A549 (cell line): ENCODE data around the gene SLC17A2. TPM values are rescaled to one million over a fixed set of nuclear protein-coding genes. Genes with fewer than 3 reads are reported as not detected.
A peak's percentile ranks its signal among the peaks of the same experiment; 100 is the strongest.

Experiments
- ATAC-seq, 2 experiments: fragments of 200-7000 bp in 1 of 2; fragments of >200 bp in 1 of 2; cut with Nextera tagmentation in 1 of 2; cut with Tn5 transposase in 1 of 2; 3 replicates each; pipeline versions ENCODE4 v1.8.0 to v1.9.1; 2018 to 2020; ENCODE audit warnings: mild to moderate bottlenecking in 1 of 2, moderate library complexity in 1 of 2
- CTCF ChIA-PET: fragments of 300-600 bp; sonication (Branson Sonifier 250); formaldehyde crosslinking; extraction: SDS; loops from one replicate; lab custom pipeline; 2021; ENCODE audit warnings: antibody characterized with exemption, inconsistent platforms; lab: Yijun Ruan, JAX
- POLR2A ChIA-PET: fragments of 350-600 bp; formaldehyde crosslinking; extraction: SDS; loops from one replicate; lab custom pipeline; 2021; ENCODE audit warnings: antibody characterized with exemption, inconsistent platforms; lab: Yijun Ruan, JAX
- DNase-seq, 2 experiments: peaks; one replicate each; pipeline versions ENCODE4 v3.0.0 to v3.0.0-alpha.2; 2011 to 2016; ENCODE audit warnings: low read depth in 1 of 2, low spot score in 1 of 2
- FAIRE-seq: peaks from 2 replicates; lab custom pipeline; 2011; peaks lifted over from hg19 to GRCh38; lab: Jason Lieb, UNC
- H3K27ac ChIP-seq, 2 experiments: fragments of >200 bp; sonication (Bioruptor Twin); formaldehyde crosslinking; 3 replicates each; pipeline ENCODE4 v1.5.1; 2016 to 2017
- H3K4me1 ChIP-seq: fragments of >200 bp; sonication (Bioruptor Twin); formaldehyde crosslinking; 3 replicates; pipeline ENCODE4 v1.6.1; 2016
- H3K4me2 ChIP-seq: fragments of >200 bp; sonication (Bioruptor Twin); formaldehyde crosslinking; 3 replicates; pipeline ENCODE4 v1.6.1; 2016
- H3K4me3 ChIP-seq: fragments of >200 bp; sonication (Bioruptor Twin); formaldehyde crosslinking; 3 replicates; pipeline ENCODE4 v1.5.1; 2016
- H3K9me3 ChIP-seq: fragments of >200 bp; sonication (Bioruptor Twin); formaldehyde crosslinking; 3 replicates; pipeline ENCODE4 v1.6.1; 2016
- BHLHE40 ChIP-seq: IDR thresholded peaks from 2 replicates; pipeline ENCODE4 v1.6.1; 2012; ENCODE audit warnings: low read depth, low read length, inconsistent platforms
- CEBPB ChIP-seq, 2 experiments: fragments of >200 bp in 1 of 2; sonication (Bioruptor Twin) in 1 of 2; formaldehyde crosslinking in 1 of 2; IDR thresholded peaks; 2 replicates each; pipeline ENCODE4 v1.6.1; 2012 to 2016
- CHD2 ChIP-seq: fragments of 150-350 bp; IDR thresholded peaks from 2 replicates; pipeline ENCODE4 v1.6.1; 2014; ENCODE audit warnings: low read length; ENCODE audit not compliant: partially characterized antibody
- CHD4 ChIP-seq: fragments of 200-600 bp; sonication (generic); IDR thresholded peaks from 2 replicates; pipeline ENCODE4 v1.6.1; 2016; ENCODE audit warnings: antibody characterized with exemption, mild to moderate bottlenecking, borderline replicate concordance
- EHMT2 ChIP-seq: fragments of 200-600 bp; sonication (generic); IDR thresholded peaks from 2 replicates; pipeline ENCODE4 v1.6.1; 2016; ENCODE audit warnings: antibody characterized with exemption, low read depth, mild to moderate bottlenecking, moderate library complexity
- EP300 ChIP-seq, 2 experiments: fragments of >200 bp; sonication (Bioruptor Twin); formaldehyde crosslinking; IDR thresholded peaks; 2 replicates in 1 of 2; 3 replicates in 1 of 2; pipeline ENCODE4 v1.6.1; 2016 to 2017
- FOSL2 ChIP-seq, 2 experiments: fragments of 450-650 bp in 1 of 2; fragments of >200 bp in 1 of 2; sonication (Bioruptor Twin) in 1 of 2; formaldehyde crosslinking; IDR thresholded peaks; 2 replicates each; pipeline versions ENCODE4 v1.5.0 to v1.6.1; 2016 to 2020; ENCODE audit warnings: mild to moderate bottlenecking in 1 of 2, moderate library complexity in 1 of 2
- GATA3 ChIP-seq: IDR thresholded peaks from 2 replicates; pipeline ENCODE4 v1.6.1; 2012; ENCODE audit warnings: borderline replicate concordance
- HEYL ChIP-seq: fragments of 250-450 bp; sonication (Bioruptor Pico); IDR thresholded peaks from 2 replicates; pipeline ENCODE4 v1.8.0; 2021; ENCODE audit warnings: mild to moderate bottlenecking, moderate library complexity
- JUNB ChIP-seq: fragments of >200 bp; sonication (Bioruptor Twin); formaldehyde crosslinking; IDR thresholded peaks from 2 replicates; pipeline ENCODE4 v1.6.1; 2016
- MAFK ChIP-seq: fragments of 450-650 bp; IDR thresholded peaks from 2 replicates; pipeline ENCODE4 v1.6.1; 2014; ENCODE audit not compliant: partially characterized antibody
- NPAS2 ChIP-seq: fragments of 250-450 bp; sonication (Bioruptor Pico); IDR thresholded peaks from 2 replicates; pipeline ENCODE4 v1.8.0; 2022; ENCODE audit warnings: mild to moderate bottlenecking, moderate library complexity, borderline replicate concordance
- NR3C1 ChIP-seq: fragments of >200 bp; sonication (Bioruptor Twin); formaldehyde crosslinking; IDR thresholded peaks from 3 replicates; pipeline ENCODE4 v1.6.1; 2017
- POLR2A ChIP-seq: IDR thresholded peaks from 2 replicates; pipeline ENCODE4 v1.6.1; 2012; ENCODE audit warnings: mild to moderate bottlenecking, low read length
- POLR2AphosphoS2 ChIP-seq: conservative IDR thresholded peaks from 2 replicates; pipeline ENCODE4 v1.6.1; 2012; ENCODE audit warnings: low read length, improper control_type of control experiment, inconsistent platforms
- SMC3 ChIP-seq: fragments of >200 bp; sonication (Bioruptor Twin); formaldehyde crosslinking; IDR thresholded peaks from 3 replicates; pipeline ENCODE4 v1.6.1; 2018; ENCODE audit warnings: inconsistent platforms
- TFCP2L1 ChIP-seq: fragments of 250-450 bp; sonication (Bioruptor Pico); IDR thresholded peaks from 2 replicates; pipeline ENCODE4 v1.5.0; 2021; ENCODE audit warnings: mild to moderate bottlenecking
- TP53 ChIP-seq: fragments of 250-450 bp; sonication (Bioruptor Pico); IDR thresholded peaks from 2 replicates; pipeline ENCODE4 v1.5.0; 2021; ENCODE audit warnings: mild to moderate bottlenecking, moderate library complexity
- ZC3H11A ChIP-seq: fragments of 450-650 bp; IDR thresholded peaks from 2 replicates; pipeline ENCODE4 v1.6.1; 2014; ENCODE audit warnings: antibody characterized with exemption, mild to moderate bottlenecking
- ZFP36 ChIP-seq: fragments of 450-650 bp; IDR thresholded peaks from 2 replicates; pipeline ENCODE4 v1.6.1; 2014; ENCODE audit warnings: borderline replicate concordance; ENCODE audit not compliant: partially characterized antibody
- WGBS: methylation state at CpG from one replicate; pipeline ENCODE4 v1.1.6; 2017; ENCODE audit errors: missing lambda C conversion rate; 5-methylcytosine and 5-hydroxymethylcytosine counted together
- polyA plus RNA-seq, 4 experiments: library from polyadenylated mRNA; depleted of rRNA in 3 of 4; stranded (reverse); fragments of >200 nt; fragmentation: RNase III in 1 of 4; extraction: RNeasy Plus Mini Kit Qiagen cat#74134 plus additional on column Dnase treatment in 1 of 4; gene quantifications; 2 replicates in 3 of 4; 3 replicates in 1 of 4; pipeline ENCODE4 v1.2.3, GENCODE V29; 2011 to 2017
- TF ChIP-seq, protein P1 (sequence below): fragments of 450-650 bp; IDR thresholded peaks from 2 replicates; pipeline ENCODE4 v1.6.1; 2014; ENCODE audit warnings: antibody characterized with exemption
- TF ChIP-seq, protein P2 (sequence below): IDR thresholded peaks from 2 replicates; pipeline ENCODE4 v1.6.1; 2012; ENCODE audit warnings: low read depth, borderline replicate concordance
- TF ChIP-seq, protein P3 (sequence below): IDR thresholded peaks from 2 replicates; pipeline ENCODE4 v1.6.1; 2012
- TF ChIP-seq, protein P4 (sequence below): fragments of 200-600 bp; sonication (generic); IDR thresholded peaks from 2 replicates; pipeline ENCODE4 v1.6.1; 2016; ENCODE audit warnings: antibody characterized with exemption, mild to moderate bottlenecking, moderate library complexity

SLC17A2 gene
- polyA plus RNA-seq, 2 of the 4 experiments (the other 2 are of a cell fraction): not detected

DNA sequence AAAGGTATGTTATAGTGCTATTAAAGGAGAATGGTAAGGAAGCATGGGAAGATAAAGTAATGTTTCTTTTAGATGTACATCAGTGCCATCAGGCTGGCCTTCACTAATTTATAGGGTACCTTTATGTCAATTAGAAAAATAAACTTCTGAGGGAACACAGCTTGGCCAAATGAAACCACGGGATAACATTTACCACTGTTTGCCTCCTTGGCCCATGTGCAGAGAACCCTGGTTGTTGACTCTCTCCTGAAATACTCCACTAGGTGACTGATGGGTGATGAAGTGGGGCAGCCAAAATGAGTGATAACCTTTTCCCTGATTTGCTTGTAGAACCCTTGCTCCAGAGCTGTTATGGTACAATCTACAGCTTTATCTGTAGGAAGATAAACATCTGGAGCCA is 41.6 kb upstream of the SLC17A2 start:
- FAIRE-seq: no peak
- TF ChIP-seq ZFP36: no peak
- no peak for TF ChIP-seq NR3C1
- no peak for TF ChIP-seq TP53
- no peak for TF ChIP-seq JUNB
- no peak for TF ChIP-seq POLR2AphosphoS2
- TF ChIP-seq, protein P1, sequence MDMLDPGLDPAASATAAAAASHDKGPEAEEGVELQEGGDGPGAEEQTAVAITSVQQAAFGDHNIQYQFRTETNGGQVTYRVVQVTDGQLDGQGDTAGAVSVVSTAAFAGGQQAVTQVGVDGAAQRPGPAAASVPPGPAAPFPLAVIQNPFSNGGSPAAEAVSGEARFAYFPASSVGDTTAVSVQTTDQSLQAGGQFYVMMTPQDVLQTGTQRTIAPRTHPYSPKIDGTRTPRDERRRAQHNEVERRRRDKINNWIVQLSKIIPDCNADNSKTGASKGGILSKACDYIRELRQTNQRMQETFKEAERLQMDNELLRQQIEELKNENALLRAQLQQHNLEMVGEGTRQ: no peak
- TF ChIP-seq, protein P2, sequence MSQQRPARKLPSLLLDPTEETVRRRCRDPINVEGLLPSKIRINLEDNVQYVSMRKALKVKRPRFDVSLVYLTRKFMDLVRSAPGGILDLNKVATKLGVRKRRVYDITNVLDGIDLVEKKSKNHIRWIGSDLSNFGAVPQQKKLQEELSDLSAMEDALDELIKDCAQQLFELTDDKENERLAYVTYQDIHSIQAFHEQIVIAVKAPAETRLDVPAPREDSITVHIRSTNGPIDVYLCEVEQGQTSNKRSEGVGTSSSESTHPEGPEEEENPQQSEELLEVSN: no peak
- no peak for TF ChIP-seq TFCP2L1 (CRISPR knock-in tag)
- no peak for TF ChIP-seq MAFK
- TF ChIP-seq CHD2: no peak
- TF ChIP-seq SMC3: no peak
- TF ChIP-seq CHD4: no peak
- TF ChIP-seq FOSL2 (IDR thresholded peaks at IDR 0.05): no peak
- TF ChIP-seq FOSL2 (CRISPR knock-in tag; IDR thresholded peaks at IDR 0.05): no peak
- no peak for TF ChIP-seq ZC3H11A
- no peak for TF ChIP-seq GATA3
- TF ChIP-seq POLR2A: no peak
- no peak for TF ChIP-seq NPAS2 (CRISPR knock-in tag)
- TF ChIP-seq BHLHE40: no peak
- TF ChIP-seq, protein P3, sequence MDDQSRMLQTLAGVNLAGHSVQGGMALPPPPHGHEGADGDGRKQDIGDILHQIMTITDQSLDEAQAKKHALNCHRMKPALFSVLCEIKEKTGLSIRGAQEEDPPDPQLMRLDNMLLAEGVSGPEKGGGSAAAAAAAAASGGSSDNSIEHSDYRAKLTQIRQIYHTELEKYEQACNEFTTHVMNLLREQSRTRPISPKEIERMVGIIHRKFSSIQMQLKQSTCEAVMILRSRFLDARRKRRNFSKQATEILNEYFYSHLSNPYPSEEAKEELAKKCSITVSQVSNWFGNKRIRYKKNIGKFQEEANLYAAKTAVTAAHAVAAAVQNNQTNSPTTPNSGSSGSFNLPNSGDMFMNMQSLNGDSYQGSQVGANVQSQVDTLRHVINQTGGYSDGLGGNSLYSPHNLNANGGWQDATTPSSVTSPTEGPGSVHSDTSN: no peak
- TF ChIP-seq, protein P4, sequence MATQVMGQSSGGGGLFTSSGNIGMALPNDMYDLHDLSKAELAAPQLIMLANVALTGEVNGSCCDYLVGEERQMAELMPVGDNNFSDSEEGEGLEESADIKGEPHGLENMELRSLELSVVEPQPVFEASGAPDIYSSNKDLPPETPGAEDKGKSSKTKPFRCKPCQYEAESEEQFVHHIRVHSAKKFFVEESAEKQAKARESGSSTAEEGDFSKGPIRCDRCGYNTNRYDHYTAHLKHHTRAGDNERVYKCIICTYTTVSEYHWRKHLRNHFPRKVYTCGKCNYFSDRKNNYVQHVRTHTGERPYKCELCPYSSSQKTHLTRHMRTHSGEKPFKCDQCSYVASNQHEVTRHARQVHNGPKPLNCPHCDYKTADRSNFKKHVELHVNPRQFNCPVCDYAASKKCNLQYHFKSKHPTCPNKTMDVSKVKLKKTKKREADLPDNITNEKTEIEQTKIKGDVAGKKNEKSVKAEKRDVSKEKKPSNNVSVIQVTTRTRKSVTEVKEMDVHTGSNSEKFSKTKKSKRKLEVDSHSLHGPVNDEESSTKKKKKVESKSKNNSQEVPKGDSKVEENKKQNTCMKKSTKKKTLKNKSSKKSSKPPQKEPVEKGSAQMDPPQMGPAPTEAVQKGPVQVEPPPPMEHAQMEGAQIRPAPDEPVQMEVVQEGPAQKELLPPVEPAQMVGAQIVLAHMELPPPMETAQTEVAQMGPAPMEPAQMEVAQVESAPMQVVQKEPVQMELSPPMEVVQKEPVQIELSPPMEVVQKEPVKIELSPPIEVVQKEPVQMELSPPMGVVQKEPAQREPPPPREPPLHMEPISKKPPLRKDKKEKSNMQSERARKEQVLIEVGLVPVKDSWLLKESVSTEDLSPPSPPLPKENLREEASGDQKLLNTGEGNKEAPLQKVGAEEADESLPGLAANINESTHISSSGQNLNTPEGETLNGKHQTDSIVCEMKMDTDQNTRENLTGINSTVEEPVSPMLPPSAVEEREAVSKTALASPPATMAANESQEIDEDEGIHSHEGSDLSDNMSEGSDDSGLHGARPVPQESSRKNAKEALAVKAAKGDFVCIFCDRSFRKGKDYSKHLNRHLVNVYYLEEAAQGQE: no peak
- no peak overlapping the region for H3K4me3 ChIP-seq
- H3K9me3 ChIP-seq: no peaks in the 10 kb centered on the region
- ATAC-seq: no peak
- ChIA-PET POLR2A (interaction anchor here (0.5 kb wide), 1 partner anchor 131 kb away, joined by 3 read pairs; no protein-coding TSS in a partner anchor), CTCF (no interaction called here)
- no peak overlapping the region for H3K4me2 ChIP-seq
- WGBS: 95% methylated on average over 1 of the region's 1 CpG
- DNase-seq: no peak
- peak overlapping the region; percentile 65 to 82; a peak in 4 of 6 replicates for H3K27ac ChIP-seq
- peaks cover 17% of the 10 kb centered on the region for H3K4me1 ChIP-seq

DNA sequence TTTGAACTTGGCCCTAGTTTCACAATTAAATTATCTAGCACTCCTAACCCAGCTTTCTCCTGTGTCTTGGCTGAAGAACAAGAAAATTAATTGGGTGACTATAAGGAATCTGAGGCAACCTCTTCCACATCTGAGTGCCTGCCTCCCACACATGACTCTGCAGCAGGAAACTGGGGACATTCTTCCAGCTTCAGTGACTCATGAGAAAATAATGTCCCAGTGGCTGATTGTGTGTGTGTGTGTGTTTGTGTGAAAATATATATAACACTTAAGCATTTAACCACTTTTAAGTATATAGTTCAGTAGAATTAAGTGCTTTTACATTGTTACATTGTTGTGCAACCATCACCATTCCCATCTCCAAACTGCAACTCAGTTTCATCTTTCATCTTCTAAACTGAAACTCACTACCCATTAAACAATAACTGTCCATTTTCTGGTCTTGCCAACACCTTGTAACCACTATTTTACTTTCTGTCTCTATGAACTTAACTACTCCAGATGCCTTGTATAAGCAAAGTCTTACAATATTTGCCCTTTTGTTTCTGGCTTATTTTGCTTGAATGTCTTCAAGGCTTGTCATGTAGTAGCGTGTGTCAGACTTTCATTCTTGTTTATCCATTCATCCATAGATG is 40.8 kb upstream of the SLC17A2 start:
- 93% methylated on average over 1 of the region's 1 CpG for WGBS
- ChIA-PET CTCF (interaction anchor here (1.1 kb wide), 1 partner anchor 8 kb away, joined by 3 read pairs; no protein-coding TSS in a partner anchor), POLR2A (no interaction called here)
- TF ChIP-seq CEBPB (IDR thresholded peaks at IDR 0.05): peak in 1 of 2 experiments; percentile 23; a peak in 1 of 4 replicates
- TF ChIP-seq FOSL2 (IDR thresholded peaks at IDR 0.05): no peak
- TF ChIP-seq FOSL2 (CRISPR knock-in tag; IDR thresholded peaks at IDR 0.05): peak; percentile 68
- TF ChIP-seq, protein P1: no peak
- TF ChIP-seq HEYL (CRISPR knock-in tag): no peak
- peak; percentile 42 for TF ChIP-seq JUNB
- TF ChIP-seq EP300 (IDR thresholded peaks at IDR 0.05): no peak
- TF ChIP-seq EHMT2: no peak
- H3K4me2 ChIP-seq: peak overlapping the region; percentile 63
- peak overlapping the region; percentile 74 to 82 for H3K27ac ChIP-seq
- H3K4me3 ChIP-seq: no peak overlapping the region
- no peaks in the 10 kb centered on the region for H3K9me3 ChIP-seq
- peak; percentile 29 to 61 for DNase-seq
- FAIRE-seq: no peak
- peak; percentile 65 to 66; a peak in 4 of 6 replicates for ATAC-seq
- peaks cover 17% of the 10 kb centered on the region for H3K4me1 ChIP-seq
